ENCODE data around the gene RRAS. TPM values are rescaled to one million over a fixed set of nuclear protein-coding genes. Genes with fewer than 3 reads are reported as not detected.
"Not testable (repeated sequence)": the region's sequence is repeated elsewhere in the genome, so short reads cannot be mapped to it uniquely, and the experiment has no call there.

The RRAS gene
- polyA plus RNA-seq, 1 of the 3 experiments (the other 2 are of a cell fraction), result 141 TPM

DNA sequence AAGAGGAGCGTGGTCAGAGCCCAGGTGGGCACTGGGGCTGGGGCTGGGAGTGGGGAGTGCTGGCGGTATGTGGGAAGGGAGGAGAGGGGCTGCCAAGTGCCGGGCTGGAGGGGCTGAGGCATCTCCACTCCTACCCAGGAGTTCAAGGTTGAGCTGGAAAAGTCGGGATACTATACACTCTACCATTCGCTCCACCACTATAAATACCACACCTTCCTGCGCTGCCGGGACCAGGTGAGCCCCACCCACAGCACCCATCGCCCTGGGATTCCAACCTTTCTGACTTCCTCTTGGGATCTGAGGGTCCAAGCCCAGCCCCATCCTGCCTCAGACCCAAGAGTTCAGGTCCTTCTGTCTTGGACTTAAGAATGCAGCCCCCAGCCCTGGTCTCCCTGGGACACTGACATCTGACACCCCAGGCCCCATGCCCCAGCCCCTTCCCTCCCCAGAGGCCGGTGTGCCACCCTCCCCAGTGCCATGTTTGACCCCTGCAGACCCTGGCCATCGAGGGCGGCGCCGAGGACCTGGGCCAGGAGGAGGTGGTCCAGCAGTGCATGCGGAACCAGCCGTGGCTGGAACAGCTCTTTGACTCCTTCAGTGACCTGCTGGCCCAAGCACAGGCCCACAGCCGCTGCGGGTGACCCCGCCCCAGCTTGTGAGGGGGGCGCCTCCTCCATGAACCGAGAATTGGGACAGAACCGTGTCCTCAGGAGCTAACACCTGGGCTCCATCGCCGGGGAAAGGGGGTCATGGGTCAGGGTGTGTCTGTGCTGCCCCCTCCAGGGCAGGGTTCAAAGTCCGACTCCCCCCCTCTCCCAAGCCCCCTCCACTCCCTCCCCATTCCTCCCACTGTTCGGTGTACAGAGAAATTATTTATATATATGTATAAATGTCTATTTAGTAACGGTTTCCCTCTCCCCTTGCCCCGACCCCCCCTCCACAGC, 14.7 kb downstream of the RRAS start:
- no peak for DNase-seq
- ChIA-PET POLR2A (no interaction called here), CTCF (no interaction called here)
- Histone ChIP-seq H3K27me3 (ENCODE audit: insufficient read depth) (no peaks in the 10 kb centered on the region), H2AFZ (ENCODE audit: low read depth) (no peak overlapping the region), H3K27ac (ENCODE audit: low read depth in 2 of 2, low read length in 1 of 2) (no peak overlapping the region), H3K9me2 (no peaks in the 10 kb centered on the region), H4K20me1 (ENCODE audit: insufficient read depth) (0 out of 2 replicates have a peak, but pooled peaks cover 3% of the 10 kb centered on the region), H3K4me2 (no peak overlapping the region), H3K4me3 (ENCODE audit: low read depth in 2 of 2, low read length in 1 of 2) (no peak overlapping the region), H3K9me3 (no peaks in the 10 kb centered on the region), H3K4me1 (ENCODE audit: control insufficient read depth in 1 of 2, insufficient read depth in 2 of 2, low read depth in 1 of 2, low read length in 1 of 2) (no peaks in the 10 kb centered on the region), H3K9ac (no peak overlapping the region), H3F3A (replicated peaks; ENCODE audit: insufficient read depth) (peaks cover 6% of the 10 kb centered on the region), H3K79me2 (ENCODE audit: insufficient read depth) (0 out of 2 replicates have a peak, but pooled peaks cover 4% of the 10 kb centered on the region), H3K36me3 (replicated peaks in 1 of 2; ENCODE audit: control insufficient read depth in 1 of 2, insufficient read depth in 2 of 2, low read length in 1 of 2) (peaks cover 15 to 26% of the 10 kb centered on the region in 2 experiments)
- TF ChIP-seq EZH2phosphoT487 (IDR thresholded peaks at IDR 0.05; ENCODE audit: borderline replicate concordance, low read depth), result no peak
- no peak for TF ChIP-seq RCOR1 (IDR thresholded peaks at IDR 0.05; ENCODE audit: low read length)
- TF ChIP-seq PBX3 (IDR thresholded peaks at IDR 0.05), result no peak
- TF ChIP-seq FOSL2 (IDR thresholded peaks at IDR 0.05; ENCODE audit: borderline replicate concordance, low read depth), result no peak
- no peak for TF ChIP-seq REST (IDR thresholded peaks at IDR 0.05; ENCODE audit: low read depth, low read length)
- TF ChIP-seq FOXJ3 (CRISPR knock-in tag; IDR thresholded peaks at IDR 0.05), result no peak
- TF ChIP-seq RXRA (IDR thresholded peaks at IDR 0.05; ENCODE audit: borderline replicate concordance, low read depth), result no peak
- no peak for TF ChIP-seq SIN3A (IDR thresholded peaks at IDR 0.05; ENCODE audit: borderline replicate concordance, low read depth, low read length)
- no peak for TF ChIP-seq NRF1 (IDR thresholded peaks at IDR 0.05; ENCODE audit: low read depth, low read length)
- TF ChIP-seq POLR2AphosphoS5 (IDR thresholded peaks at IDR 0.05; ENCODE audit: low read depth, low read length), result no peak
- no peak for TF ChIP-seq TCF12 (IDR thresholded peaks at IDR 0.05)
- no peak for TF ChIP-seq JUND (IDR thresholded peaks at IDR 0.05)
- no peak for TF ChIP-seq MXI1 (IDR thresholded peaks at IDR 0.05; ENCODE audit: low read depth, low read length)
- TF ChIP-seq TEAD4 (IDR thresholded peaks at IDR 0.05; ENCODE audit: borderline replicate concordance, insufficient read depth), result no peak
- no peak for TF ChIP-seq YY1 (IDR thresholded peaks at IDR 0.05; ENCODE audit: low read depth)
- no peak for TF ChIP-seq TAF1 (IDR thresholded peaks at IDR 0.05; ENCODE audit: borderline replicate concordance, low read depth, low read length)
- no peak for TF ChIP-seq CHD2 (IDR thresholded peaks at IDR 0.05; ENCODE audit: low read length, partially characterized antibody)
- TF ChIP-seq FOXM1 (IDR thresholded peaks at IDR 0.05; ENCODE audit: low read depth), result no peak
- TF ChIP-seq, protein P1, sequence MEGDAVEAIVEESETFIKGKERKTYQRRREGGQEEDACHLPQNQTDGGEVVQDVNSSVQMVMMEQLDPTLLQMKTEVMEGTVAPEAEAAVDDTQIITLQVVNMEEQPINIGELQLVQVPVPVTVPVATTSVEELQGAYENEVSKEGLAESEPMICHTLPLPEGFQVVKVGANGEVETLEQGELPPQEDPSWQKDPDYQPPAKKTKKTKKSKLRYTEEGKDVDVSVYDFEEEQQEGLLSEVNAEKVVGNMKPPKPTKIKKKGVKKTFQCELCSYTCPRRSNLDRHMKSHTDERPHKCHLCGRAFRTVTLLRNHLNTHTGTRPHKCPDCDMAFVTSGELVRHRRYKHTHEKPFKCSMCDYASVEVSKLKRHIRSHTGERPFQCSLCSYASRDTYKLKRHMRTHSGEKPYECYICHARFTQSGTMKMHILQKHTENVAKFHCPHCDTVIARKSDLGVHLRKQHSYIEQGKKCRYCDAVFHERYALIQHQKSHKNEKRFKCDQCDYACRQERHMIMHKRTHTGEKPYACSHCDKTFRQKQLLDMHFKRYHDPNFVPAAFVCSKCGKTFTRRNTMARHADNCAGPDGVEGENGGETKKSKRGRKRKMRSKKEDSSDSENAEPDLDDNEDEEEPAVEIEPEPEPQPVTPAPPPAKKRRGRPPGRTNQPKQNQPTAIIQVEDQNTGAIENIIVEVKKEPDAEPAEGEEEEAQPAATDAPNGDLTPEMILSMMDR (IDR thresholded peaks at IDR 0.05), result no peak
- TF ChIP-seq, protein P2, sequence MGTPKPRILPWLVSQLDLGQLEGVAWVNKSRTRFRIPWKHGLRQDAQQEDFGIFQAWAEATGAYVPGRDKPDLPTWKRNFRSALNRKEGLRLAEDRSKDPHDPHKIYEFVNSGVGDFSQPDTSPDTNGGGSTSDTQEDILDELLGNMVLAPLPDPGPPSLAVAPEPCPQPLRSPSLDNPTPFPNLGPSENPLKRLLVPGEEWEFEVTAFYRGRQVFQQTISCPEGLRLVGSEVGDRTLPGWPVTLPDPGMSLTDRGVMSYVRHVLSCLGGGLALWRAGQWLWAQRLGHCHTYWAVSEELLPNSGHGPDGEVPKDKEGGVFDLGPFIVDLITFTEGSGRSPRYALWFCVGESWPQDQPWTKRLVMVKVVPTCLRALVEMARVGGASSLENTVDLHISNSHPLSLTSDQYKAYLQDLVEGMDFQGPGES (IDR thresholded peaks at IDR 0.05; ENCODE audit: low read depth, low read length), result no peak
- 92% methylated on average over 10 of the region's 27 CpGs for WGBS (ENCODE audit: low lambda C conversion rate)

GRCh38 chr19:49617860-49618259, 22.1 kb downstream of the RRAS start:
- H3K27me3 ChIP-seq (ENCODE audit: insufficient read depth); H3K9ac ChIP-seq; H3K9me3 ChIP-seq; H3K4me2 ChIP-seq; H2AFZ ChIP-seq (ENCODE audit: low read depth); H3K27ac ChIP-seq (ENCODE audit: low read depth in 2 of 2, low read length in 1 of 2); H3K9me2 ChIP-seq; H3K4me3 ChIP-seq (ENCODE audit: low read depth in 2 of 2, low read length in 1 of 2); DNase-seq: not testable (repeated sequence)
- CTCF ChIA-PET, result interaction anchor here (1.4 kb wide), 1 partner anchor 47 kb away, joined by 3 read pairs; no protein-coding TSS in a partner anchor
- Histone ChIP-seq H4K20me1 (ENCODE audit: insufficient read depth) (peaks cover 27% of the 10 kb centered on the region), H3K4me1 (ENCODE audit: control insufficient read depth in 1 of 2, insufficient read depth in 2 of 2, low read depth in 1 of 2, low read length in 1 of 2) (peaks cover 0 to 14% of the 10 kb centered on the region in 2 experiments; a peak in 3 of 4 replicates), H3K36me3 (replicated peaks in 1 of 2; ENCODE audit: control insufficient read depth in 1 of 2, insufficient read depth in 2 of 2, low read length in 1 of 2) (peaks cover 31% of the 10 kb centered on the region in 2 experiments), H3F3A (replicated peaks; ENCODE audit: insufficient read depth) (peaks cover 11% of the 10 kb centered on the region), H3K79me2 (ENCODE audit: insufficient read depth) (peaks cover 50% of the 10 kb centered on the region)
- POLR2A ChIA-PET, result interaction anchor here (1.1 kb wide), 1 partner anchor 38 kb away, joined by 3 read pairs; the partner anchor contains the start of gene NOSIP
- 91% methylated on average over 13 of the region's 13 CpGs for WGBS (ENCODE audit: low lambda C conversion rate)

Data from SK-N-SH (cell line).